GM03348 (cell line): ENCODE measurements around the gene TMEM107.
"Not testable (repeated sequence)": the region's sequence is repeated elsewhere in the genome, so short reads cannot be mapped to it uniquely, and the experiment has no call there.

Experiments used
- DNase-seq: peaks from one replicate; pipeline ENCODE4 v3.0.0; 2012; ENCODE audit warnings: low spot score

Gene TMEM107

DNA sequence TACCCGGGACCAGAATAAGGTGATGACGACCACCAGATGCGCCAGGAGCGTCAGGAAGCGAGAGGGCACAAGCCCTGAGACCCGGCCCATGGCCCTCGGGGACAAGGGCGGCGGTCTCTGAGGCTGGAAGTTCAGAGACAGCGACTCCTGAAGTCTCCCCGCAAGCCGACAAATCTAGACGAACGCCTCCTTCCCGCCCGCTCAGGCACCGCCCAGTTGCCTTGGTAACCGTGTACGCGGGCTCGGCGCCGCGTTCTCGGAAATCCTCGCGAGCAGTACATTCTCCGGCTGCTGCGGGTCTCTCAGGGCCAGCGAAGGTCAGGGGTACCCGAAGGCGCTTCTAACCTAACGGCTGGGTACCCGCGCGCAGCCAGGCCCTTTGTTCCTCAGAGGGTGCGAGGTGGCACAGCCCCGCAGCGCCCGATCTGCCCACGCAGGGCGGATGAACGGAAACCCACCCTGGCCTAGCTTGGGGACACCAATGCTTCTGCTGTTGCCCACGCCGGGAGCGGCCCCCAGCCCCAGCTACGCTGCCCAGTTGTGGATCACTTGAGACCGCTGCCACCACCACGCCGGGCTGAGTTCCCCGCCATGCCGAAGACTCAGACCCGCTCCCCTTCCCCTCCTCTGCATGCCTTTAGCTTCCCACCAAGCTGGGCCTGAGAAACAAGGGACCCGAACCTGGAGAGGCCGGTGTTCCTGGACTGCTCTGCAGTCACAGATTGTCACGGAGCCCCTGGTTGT lies at the start of gene TMEM107:
TMEM107 (minus strand) TSS at position 184 of the 744 bp plus-strand sequence; CDS start at position 90, 94 bp downstream.
- peak; percentile 88 for DNase-seq

- no peak for DNase-seq
Observed at GRCh38 chr17:8224891-8225812, 49.0 kb upstream of the TMEM107 start.

- DNase-seq = peak; percentile 42
Observed at GRCh38 chr17:8223356-8224126, 47.4 kb upstream of the TMEM107 start.

DNA sequence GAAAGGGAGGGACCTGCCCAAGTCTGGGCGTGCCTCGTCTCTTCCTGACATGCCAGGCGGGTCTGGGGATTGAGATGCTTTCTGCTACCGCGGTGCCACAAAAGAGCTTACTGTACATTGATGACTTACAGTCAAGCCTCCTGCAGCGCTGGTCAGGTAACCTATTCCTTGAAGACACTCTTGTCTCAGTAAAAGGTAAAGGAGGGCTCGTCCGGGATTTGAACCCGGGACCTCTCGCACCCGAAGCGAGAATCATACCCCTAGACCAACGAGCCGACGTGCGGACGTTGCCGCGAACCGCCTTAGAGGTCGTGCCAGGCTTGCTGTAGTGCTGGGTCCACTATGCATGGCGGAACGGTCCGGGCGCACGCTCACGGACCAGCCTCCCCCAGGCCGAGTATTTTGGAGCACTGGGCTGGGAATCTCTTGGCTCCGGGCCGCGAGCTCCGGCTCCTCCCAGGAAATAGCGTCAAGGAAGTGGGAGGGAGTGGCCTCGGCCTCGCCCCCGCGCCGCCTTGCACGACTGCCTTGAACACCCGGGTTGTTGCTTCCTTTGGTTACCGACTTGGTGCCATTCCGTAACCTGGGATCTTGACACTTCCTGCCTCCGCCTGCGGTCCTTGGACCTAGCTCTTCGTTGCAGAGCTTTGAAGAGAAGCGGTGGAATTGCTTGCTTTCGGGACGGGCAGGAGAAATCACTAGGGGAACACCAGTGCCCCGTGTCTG lies 46.6 kb upstream of the TMEM107 start:
- peak; percentile 90 for DNase-seq

DNA sequence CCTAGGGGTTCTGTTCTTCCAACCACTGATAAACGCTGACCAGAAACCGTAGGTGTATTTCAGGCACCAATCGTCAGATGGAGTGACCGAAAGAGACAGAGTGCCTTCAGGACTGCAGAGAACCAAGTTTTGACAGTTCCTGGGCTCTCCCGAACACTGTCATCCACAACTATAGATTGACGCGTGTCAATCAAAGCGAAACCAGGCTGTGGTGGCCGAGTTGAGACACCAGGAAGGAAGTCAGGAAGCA lies 46.1 kb upstream of the TMEM107 start:
- no peak for DNase-seq

DNA sequence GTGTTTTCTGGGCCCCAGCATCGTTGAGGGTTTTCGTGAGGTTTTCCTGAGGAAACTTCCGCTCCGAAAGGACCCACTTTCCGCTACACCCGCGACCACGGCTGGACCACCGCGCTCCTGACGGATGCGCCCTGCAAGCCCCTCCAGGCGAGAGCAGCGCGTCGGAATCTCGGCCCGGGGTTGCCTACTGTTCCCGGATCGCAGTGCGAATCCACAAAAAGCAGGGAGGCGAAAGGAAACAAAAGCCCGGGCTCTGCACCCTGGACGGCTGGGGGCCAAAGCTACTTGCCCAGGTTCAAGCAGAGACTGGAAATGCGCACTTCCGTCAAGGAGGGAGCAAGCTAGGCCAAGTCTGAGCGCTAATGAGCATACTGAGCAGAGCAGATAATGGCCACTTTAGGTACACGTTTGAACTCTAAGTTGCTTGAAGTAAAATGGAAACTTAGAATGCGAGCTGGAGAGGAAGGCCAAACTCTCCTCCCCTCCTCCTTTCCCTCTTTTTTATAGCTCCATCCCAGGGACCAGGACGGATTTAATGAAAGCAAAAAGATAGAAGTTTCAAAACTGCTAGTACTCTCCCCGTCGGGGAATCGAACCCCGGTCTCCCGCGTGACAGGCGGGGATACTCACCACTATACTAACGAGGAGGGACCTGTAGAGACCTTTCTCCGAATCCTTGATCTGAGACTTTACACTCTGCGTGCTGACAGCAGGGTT lies 45.6 kb upstream of the TMEM107 start:
- DNase-seq = peak; percentile 60

GRCh38 chr17:8220783-8221662 lies 44.8 kb upstream of the TMEM107 start:
- DNase-seq = peak; percentile 72

- DNase-seq = not testable (repeated sequence)
Observed at GRCh38 chr17:8214000-8214399, 37.8 kb upstream of the TMEM107 start.

DNA sequence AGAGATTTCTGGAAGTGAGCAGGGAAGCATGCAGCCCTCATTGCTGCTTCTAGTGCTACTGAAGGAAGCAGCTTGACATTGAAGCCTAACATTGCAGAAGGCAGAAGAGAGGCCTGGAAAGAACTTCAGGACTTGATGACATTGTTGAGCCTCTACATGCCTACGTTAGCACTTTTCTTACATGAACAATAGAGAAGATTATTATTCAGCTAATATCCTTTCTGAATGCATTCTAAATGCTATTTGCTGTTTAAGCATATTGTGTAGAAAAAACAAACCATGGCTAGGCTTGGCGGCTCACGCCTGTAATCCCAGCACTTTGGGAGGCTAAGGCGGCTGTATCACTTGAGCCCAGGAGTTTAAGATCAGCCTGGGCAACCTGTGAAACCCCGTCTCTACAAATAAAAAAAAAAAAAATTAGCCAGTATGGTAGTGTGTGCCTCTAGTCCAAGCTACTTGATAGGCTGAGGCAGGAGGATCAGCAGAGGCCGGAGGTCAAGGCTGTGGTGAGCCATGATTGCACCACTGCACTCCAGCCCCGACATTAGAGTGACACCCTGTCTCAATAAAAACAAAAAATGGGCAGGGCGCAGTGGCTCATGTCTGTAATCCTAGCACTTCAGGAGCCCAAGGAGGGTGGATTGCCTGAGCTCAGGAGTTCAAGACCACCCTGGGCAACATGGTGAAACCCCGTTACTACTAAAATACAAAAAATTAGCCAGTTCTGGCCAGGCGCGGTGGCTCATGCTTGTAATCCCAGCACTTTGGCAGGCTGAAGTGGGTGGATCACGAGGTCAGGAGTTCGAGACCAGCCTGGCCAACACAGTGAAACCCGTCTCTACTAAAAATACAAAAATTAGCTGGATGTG lies 36.4 kb upstream of the TMEM107 start:
- no peak for DNase-seq

DNA sequence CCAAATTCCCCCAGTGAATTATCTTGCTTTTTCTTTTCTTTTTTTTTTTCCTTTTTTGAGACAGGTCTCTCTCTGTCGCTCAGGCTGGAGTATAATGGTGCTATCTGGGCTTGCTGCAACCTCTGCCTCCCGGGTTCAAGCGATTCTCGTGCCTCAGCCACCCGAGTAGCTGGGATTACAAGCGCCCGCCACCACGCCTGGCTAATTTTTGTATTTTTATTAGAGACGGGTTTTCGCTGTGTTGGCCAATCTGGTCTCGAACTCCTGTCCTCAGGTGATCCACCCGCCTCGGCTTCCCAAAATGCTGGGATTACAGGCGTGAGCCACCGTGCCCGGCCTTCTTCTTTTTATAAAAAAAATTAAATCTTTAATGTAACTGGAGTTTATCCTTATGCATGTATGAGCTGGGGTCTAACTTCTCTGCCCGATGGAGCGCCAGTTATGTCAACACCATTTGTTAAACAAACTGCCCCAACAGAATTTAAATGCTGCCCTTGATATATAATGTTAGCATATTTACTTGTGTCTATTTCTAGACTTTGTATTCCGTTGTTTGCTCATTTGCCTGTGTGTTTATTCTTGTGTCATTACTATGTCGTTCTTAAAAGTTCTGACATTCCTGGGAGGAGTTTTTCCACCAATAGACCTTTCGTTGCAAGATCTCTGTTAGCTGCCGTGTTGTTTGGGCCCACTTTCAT lies 34.7 kb upstream of the TMEM107 start:
- DNase-seq = no peak

DNA sequence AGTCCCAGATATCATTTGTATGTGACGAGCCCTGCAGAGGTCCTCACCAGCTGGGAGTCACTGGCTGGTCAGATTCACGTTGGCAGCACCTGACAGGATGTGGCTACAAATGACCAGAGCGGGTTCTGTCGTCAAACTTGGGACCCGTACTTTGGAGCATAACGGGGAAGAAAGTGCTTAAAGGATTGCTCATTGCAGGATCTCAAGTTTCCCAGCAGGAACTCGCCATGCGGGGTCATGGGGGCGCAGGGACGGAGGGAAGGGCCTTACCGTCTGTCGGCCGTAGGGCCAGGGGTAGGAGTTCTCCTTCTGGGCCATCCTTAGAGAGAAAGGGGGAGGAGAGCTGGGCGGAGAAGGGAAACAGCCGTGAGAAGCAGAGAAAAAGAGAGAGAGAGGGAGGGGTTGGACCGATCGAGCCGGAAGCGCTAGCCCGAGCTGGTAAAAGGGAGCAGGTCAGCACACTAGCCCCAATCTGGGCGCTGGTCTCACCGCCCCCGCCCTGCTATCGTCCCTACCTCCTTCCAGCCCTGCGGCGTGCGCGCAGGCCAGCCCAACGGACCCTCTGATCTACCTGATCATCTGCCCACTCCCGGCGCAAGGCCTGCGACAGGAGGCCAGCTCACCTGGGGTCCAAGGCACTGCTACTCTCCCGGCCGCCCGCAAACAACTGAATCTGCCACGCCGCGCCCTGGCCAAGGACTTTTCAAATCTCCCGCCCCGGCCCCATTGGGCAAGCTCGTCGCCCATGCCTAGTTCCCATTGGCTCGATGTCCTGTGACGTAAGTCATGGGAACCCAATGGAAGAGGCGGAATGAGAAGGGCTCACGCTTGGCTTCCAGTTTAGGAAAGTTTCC lies 34.0 kb upstream of the TMEM107 start, which contains the start of gene AURKB:
AURKB (minus strand) TSS at position 669 of the 854 bp plus-strand sequence; CDS start at position 318, 351 bp downstream.
- DNase-seq = peak; percentile 97

DNA sequence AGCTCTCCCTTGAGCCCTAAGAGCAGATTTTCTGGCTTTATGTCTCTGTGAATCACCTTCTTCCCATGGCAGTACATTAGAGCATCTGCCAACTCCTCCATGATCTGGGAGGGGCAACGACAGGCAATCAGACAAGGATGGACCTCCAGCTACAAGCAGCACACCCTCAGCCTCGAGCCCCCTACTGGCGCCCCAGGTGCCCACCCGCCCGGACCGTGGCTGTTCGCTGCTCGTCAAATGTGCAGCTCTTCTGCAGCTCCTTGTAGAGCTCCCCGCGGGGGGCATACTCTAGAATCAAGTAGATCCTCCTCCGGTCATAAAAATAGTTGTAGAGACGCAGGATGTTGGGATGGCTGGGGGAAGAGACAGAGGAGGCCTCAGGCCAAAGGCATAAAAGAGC lies 30.4 kb upstream of the TMEM107 start:
- DNase-seq = no peak

- DNase-seq = no peak
Observed at GRCh38 chr17:8204761-8205555, 28.8 kb upstream of the TMEM107 start.

DNA sequence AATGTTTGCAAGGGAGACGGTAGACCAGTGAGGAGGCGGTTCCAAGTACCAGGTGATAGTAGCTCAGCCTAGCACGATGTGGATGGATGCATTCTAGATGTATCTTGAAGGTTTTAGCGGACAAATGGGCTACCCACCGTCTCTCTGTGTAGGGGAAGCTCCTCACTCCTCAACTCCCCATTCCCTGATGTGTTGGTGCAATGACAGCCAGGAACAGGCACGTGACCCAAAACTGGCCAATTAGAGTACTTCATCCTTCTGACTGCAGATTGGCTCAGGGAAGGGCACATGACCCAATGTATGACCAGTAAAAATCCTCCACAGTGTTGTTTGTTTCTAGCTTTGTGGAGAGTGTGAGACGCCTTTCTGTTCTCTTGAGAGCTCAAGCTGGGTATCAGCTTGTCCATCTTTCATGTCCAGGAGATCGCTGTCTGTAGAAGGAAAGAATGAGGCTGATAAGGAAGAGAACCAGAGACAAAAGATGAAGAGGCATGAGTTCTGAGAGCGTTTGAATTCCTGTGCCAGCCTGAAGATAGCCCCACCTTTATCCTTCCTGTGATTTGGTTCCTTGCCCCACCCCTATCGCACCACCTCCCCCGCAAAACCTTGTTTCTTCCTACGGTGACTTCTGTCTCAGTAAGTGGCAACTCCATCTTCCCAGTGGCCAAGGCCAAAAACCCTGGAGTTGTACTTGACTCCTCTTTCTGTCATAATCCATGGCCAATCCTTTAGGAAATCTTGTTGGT lies 16.1 kb upstream of the TMEM107 start:
- peak; percentile 60 for DNase-seq

DNA sequence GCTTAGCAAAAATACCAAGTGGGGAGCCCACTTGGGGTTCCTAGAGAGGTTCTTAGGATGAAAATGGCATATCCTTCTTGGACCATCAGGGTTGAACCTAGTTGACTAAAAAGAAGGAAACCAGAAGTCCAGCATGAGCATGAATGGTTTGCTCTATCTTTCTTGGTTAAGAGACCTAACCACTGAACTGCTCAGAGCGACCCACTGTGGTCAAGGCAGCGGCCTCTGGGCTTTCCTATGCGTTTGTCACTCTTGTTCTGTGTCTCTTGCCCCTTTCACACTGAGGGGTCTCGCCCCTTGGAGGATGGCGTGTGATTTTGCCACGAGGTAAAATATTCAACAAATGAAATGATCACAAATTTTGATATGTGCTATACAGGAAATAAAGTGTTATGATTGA lies 14.3 kb upstream of the TMEM107 start:
- DNase-seq = no peak
